Liver (tissue), 9 donors: Measurements from ENCODE around the gene DMAC2. TPM values are rescaled to one million over a fixed set of nuclear protein-coding genes. Genes with fewer than 3 reads are reported as not detected.

Experiments used
- DNase-seq: peaks from one replicate; pipeline ENCODE4 v3.0.0-alpha.2; 2017; ENCODE audit warnings: low spot score
- H3K27ac ChIP-seq, 2 donors: one replicate each; pipeline ENCODE4 v1.7.0; 2013; ENCODE audit warnings: inconsistent platforms in 2 of 2, low read length in 2 of 2, control low read depth in 1 of 2, low read depth in 1 of 2, mild to moderate bottlenecking in 1 of 2
- H3K27me3 ChIP-seq, 4 donors: one replicate each; pipeline versions ENCODE4 v1.6.1 to v1.7.0; 2013; ENCODE audit warnings: low read length in 3 of 4, inconsistent platforms in 1 of 4, mild to moderate bottlenecking in 1 of 4, moderate library complexity in 1 of 4; ENCODE audit not compliant: control insufficient read depth in 4 of 4, insufficient read depth in 4 of 4
- H3K36me3 ChIP-seq, 4 donors: one replicate each; pipeline versions ENCODE4 v1.6.1 to v1.7.0; 2013; ENCODE audit warnings: low read length in 3 of 4, mild to moderate bottlenecking in 3 of 4, low read depth in 1 of 4, moderate library complexity in 1 of 4; ENCODE audit not compliant: control insufficient read depth in 4 of 4, insufficient read depth in 3 of 4
- H3K4me1 ChIP-seq, 4 donors: one replicate each; pipeline versions ENCODE4 v1.6.1 to v1.7.0; 2013; ENCODE audit warnings: low read length in 3 of 4, mild to moderate bottlenecking in 3 of 4, moderate library complexity in 1 of 4; ENCODE audit not compliant: control insufficient read depth in 4 of 4, insufficient read depth in 4 of 4
- H3K4me3 ChIP-seq, 3 donors: one replicate each; pipeline versions ENCODE4 v1.6.1 to v1.7.0; 2013; ENCODE audit warnings: low read length in 3 of 3, control low read depth in 1 of 3, low read depth in 1 of 3, mild to moderate bottlenecking in 1 of 3
- H3K9ac ChIP-seq, 2 donors: one replicate each; pipeline ENCODE4 v1.7.0; 2013; ENCODE audit warnings: low read length in 2 of 2, mild to moderate bottlenecking in 2 of 2, moderate library complexity in 2 of 2, control low read depth in 1 of 2, low read depth in 1 of 2
- H3K9me3 ChIP-seq, 4 donors: one replicate each; pipeline versions ENCODE4 v1.6.1 to v1.7.0; 2013; ENCODE audit warnings: low read length in 3 of 4; ENCODE audit not compliant: control insufficient read depth in 4 of 4
- EGR1 ChIP-seq, 2 donors: IDR thresholded peaks; 2 replicates each; pipeline ENCODE4 v1.6.1; 2016 to 2018; ENCODE audit warnings: antibody characterized with exemption in 2 of 2, low read depth in 2 of 2
- FOXA2 ChIP-seq: IDR thresholded peaks from 2 replicates; pipeline ENCODE4 v1.6.1; 2016; ENCODE audit warnings: antibody characterized with exemption
- HNF4G ChIP-seq: IDR thresholded peaks from 2 replicates; pipeline ENCODE4 v1.6.1; 2016; ENCODE audit warnings: antibody characterized with exemption
- JUND ChIP-seq, 2 donors: IDR thresholded peaks; 2 replicates each; pipeline ENCODE4 v1.6.1; 2016; ENCODE audit warnings: antibody characterized with exemption in 2 of 2
- MAX ChIP-seq: IDR thresholded peaks from 2 replicates; pipeline ENCODE4 v1.6.1; 2016; ENCODE audit warnings: antibody characterized with exemption
- NR2F2 ChIP-seq: IDR thresholded peaks from 2 replicates; pipeline ENCODE4 v1.6.1; 2016; ENCODE audit warnings: antibody characterized with exemption
- RAD21 ChIP-seq, 2 donors: IDR thresholded peaks; 2 replicates each; pipeline ENCODE4 v1.6.1; 2016; ENCODE audit warnings: antibody characterized with exemption in 2 of 2, mild to moderate bottlenecking in 2 of 2
- REST ChIP-seq: IDR thresholded peaks from 2 replicates; pipeline ENCODE4 v1.6.1; 2016; ENCODE audit warnings: antibody characterized with exemption, mild to moderate bottlenecking
- RXRA ChIP-seq, 2 donors: IDR thresholded peaks; 2 replicates each; pipeline ENCODE4 v1.6.1; 2017 to 2018; ENCODE audit warnings: antibody characterized with exemption in 2 of 2, mild to moderate bottlenecking in 1 of 2
- SP1 ChIP-seq: IDR thresholded peaks from 2 replicates; pipeline ENCODE4 v1.6.1; 2018; ENCODE audit warnings: antibody characterized with exemption, mild to moderate bottlenecking
- YY1 ChIP-seq: IDR thresholded peaks from 2 replicates; pipeline ENCODE4 v1.6.1; 2016; ENCODE audit warnings: antibody characterized with exemption, mild to moderate bottlenecking
- WGBS: extraction: QIAGEN DNeasy Blood & Tissue Kit; methylation state at CpG from one replicate; pipeline ENCODE4 v1.1.7; 2013; 5-methylcytosine and 5-hydroxymethylcytosine counted together
- polyA plus RNA-seq, 2 donors: library from polyadenylated mRNA; stranded (reverse) in 1 of 2; unstranded in 1 of 2; fragments of 200-250 nt in 1 of 2; fragments of >200 nt in 1 of 2; fragmentation: Nextera tagmentation in 1 of 2; extraction: Ambion mirVana in 1 of 2; gene quantifications; one replicate each; pipeline versions ENCODE4 v1.2.1 to v1.2.3, GENCODE V29; 2013 to 2015
- total RNA-seq, 2 donors: library from RNA; depleted of rRNA; stranded (reverse); fragments of >200 nt; gene quantifications; one replicate each; pipeline ENCODE4 v1.2.3, GENCODE V29; 2014
- TF ChIP-seq, protein P1 (sequence below): IDR thresholded peaks from 2 replicates; pipeline ENCODE4 v1.6.1; 2016; ENCODE audit warnings: antibody characterized with exemption
- TF ChIP-seq, protein P2 (sequence below): fragments of 150-350 bp; IDR thresholded peaks from 2 replicates; pipeline ENCODE4 v1.5.1; 2017; ENCODE audit warnings: improper control_type of control experiment, low read depth, low read length; ENCODE audit not compliant: missing input control
- donor health status: healthy.
- donor health status: healthy.
- donor health status: healthy.
- donor health status: healthy.
- donor health status: healthy.

Gene DMAC2
- total and polyA plus RNA-seq, 4 donors = 17.1 to 28.8 (median 24.2) TPM

DNA sequence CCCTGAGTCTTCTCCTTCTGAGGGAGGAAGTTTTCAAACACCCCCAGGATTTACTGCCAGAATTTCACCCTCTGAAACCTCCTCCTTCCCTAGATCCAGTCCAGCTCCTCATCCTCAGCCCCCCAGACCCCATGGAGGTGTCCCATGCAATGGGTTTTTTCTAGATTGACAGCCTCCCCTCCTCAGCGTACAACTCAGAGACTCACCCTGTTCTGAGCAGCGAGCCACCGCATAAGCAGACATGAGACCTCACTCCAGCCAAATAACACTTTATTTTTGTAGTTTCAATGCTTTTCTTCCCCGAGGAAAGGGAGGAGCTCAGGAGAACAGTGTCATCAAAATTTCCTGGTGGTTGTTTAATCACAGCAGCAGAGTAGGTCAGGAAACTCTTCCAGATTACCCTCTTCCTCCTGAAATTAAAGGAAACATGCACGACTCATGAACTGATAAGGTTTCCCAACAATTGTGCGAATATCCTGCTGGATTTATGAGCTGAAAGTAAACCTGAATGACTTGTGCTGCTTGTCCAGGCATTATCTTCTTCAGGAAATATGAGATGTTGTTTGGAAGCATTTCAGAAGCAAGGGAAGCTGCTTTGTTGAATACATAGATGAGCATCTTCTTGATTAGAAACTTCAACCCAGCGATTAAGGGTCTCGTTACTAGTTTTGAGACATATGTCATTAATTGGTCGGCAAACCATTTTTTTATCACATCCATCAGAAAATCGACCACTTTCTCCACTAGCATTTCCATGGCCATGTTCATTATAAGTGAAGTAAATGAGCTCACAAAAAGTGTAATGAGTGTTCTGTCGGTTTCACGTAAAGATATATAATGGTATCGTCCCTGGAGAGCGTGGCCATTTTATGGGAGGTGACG lies 39.4 kb upstream of the DMAC2 start:
- no peak overlapping the region for H3K4me3 ChIP-seq
- no peak for TF ChIP-seq MAX
- TF ChIP-seq, protein P1, sequence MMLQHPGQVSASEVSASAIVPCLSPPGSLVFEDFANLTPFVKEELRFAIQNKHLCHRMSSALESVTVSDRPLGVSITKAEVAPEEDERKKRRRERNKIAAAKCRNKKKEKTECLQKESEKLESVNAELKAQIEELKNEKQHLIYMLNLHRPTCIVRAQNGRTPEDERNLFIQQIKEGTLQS = no peak
- TF ChIP-seq, protein P2, sequence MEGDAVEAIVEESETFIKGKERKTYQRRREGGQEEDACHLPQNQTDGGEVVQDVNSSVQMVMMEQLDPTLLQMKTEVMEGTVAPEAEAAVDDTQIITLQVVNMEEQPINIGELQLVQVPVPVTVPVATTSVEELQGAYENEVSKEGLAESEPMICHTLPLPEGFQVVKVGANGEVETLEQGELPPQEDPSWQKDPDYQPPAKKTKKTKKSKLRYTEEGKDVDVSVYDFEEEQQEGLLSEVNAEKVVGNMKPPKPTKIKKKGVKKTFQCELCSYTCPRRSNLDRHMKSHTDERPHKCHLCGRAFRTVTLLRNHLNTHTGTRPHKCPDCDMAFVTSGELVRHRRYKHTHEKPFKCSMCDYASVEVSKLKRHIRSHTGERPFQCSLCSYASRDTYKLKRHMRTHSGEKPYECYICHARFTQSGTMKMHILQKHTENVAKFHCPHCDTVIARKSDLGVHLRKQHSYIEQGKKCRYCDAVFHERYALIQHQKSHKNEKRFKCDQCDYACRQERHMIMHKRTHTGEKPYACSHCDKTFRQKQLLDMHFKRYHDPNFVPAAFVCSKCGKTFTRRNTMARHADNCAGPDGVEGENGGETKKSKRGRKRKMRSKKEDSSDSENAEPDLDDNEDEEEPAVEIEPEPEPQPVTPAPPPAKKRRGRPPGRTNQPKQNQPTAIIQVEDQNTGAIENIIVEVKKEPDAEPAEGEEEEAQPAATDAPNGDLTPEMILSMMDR = no peak
- TF ChIP-seq SP1 = peak; percentile 10
- TF ChIP-seq REST = no peak
- TF ChIP-seq RAD21 (IDR thresholded peaks at IDR 0.05) = no peak
- no peak for TF ChIP-seq FOXA2
- TF ChIP-seq EGR1 (IDR thresholded peaks at IDR 0.05; ENCODE audit: low read depth in 2 of 2) = no peak
- no peak for TF ChIP-seq JUND (IDR thresholded peaks at IDR 0.05)
- TF ChIP-seq YY1 = peak; percentile 19
- peak; percentile 42 for TF ChIP-seq NR2F2
- TF ChIP-seq RXRA (IDR thresholded peaks at IDR 0.05) = no peak
- no peak for DNase-seq
- peaks cover 0 to 4% (median 0%) of the 10 kb centered on the region in 4 donors for H3K9me3 ChIP-seq
- H3K9ac ChIP-seq = peak overlapping the region in 1 of 2 donors; percentile 31
- 60% methylated on average over 15 of the region's 15 CpGs for WGBS
- H3K36me3 ChIP-seq = no peaks in the 10 kb centered on the region
- no peaks in the 10 kb centered on the region for H3K4me1 ChIP-seq
- peak overlapping the region; percentile 23 to 54 for H3K27ac ChIP-seq
- peaks cover 0 to 6% (median 3%) of the 10 kb centered on the region in 4 donors for H3K27me3 ChIP-seq

- peak overlapping the region in 1 of 2 donors; percentile 50 for H3K27ac ChIP-seq
- TF ChIP-seq YY1 (no peak), SP1 (no peak), HNF4G (no peak), REST (no peak)
- TF ChIP-seq, protein P2 = no peak
- no peak overlapping the region for H3K4me3 ChIP-seq
- H3K27me3 ChIP-seq = peaks cover 0 to 6% (median 3%) of the 10 kb centered on the region in 4 donors
- peaks cover 0 to 4% (median 0%) of the 10 kb centered on the region in 4 donors for H3K9me3 ChIP-seq
- H3K9ac ChIP-seq = no peak overlapping the region
- WGBS = 55% methylated on average over 8 of the region's 8 CpGs
- no peak for DNase-seq
- H3K4me1 ChIP-seq = no peaks in the 10 kb centered on the region
- H3K36me3 ChIP-seq = no peaks in the 10 kb centered on the region
Measured at GRCh38 chr19:41478171-41478570, 38.5 kb upstream of the DMAC2 start.
